ENCODE results near the gene ENTR1. TPM values are rescaled to one million over a fixed set of nuclear protein-coding genes. Genes with fewer than 3 reads are reported as not detected.
A peak's percentile ranks its signal among the peaks of the same experiment; 100 is the strongest.

Gene ENTR1
- total and polyA plus RNA-seq, 2 donors (not counting 1 experiment from before 2014, with no cell fraction given), result 77.7 to 86.3 TPM

GRCh38 chr9:136459425-136459824 is 49.0 kb upstream of the ENTR1 start:
- Histone ChIP-seq H3K4me3 (ENCODE audit: control extremely low read depth in 1 of 5, extremely low read depth in 1 of 5, insufficient read depth in 1 of 5, low read depth in 2 of 5, low read length in 4 of 5) (no peak overlapping the region), H3K27me3 (replicated peaks in 1 of 4; ENCODE audit: control extremely low read depth in 1 of 4, control insufficient read depth in 3 of 4, insufficient read depth in 4 of 4, low read length in 3 of 4) (no peaks in the 10 kb centered on the region), H3K9ac (ENCODE audit: low read length) (no peak overlapping the region), H3K4me2 (replicated peaks; ENCODE audit: low read depth, low read length, poor library complexity, severe bottlenecking) (no peak overlapping the region), H3K79me2 (ENCODE audit: control insufficient read depth, insufficient read depth, low read length) (peaks cover 38% of the 10 kb centered on the region), H3K4me1 (ENCODE audit: control insufficient read depth in 2 of 2, insufficient read depth in 2 of 2, low read length in 2 of 2) (no peaks in the 10 kb centered on the region), H2AFZ (ENCODE audit: insufficient read depth, low read depth, low read length, poor library complexity, severe bottlenecking) (no peak overlapping the region), H3K9me3 (ENCODE audit: control extremely low read depth in 1 of 3, control insufficient read depth in 2 of 3, insufficient read depth in 1 of 3, low read length in 2 of 3) (no peaks in the 10 kb centered on the region), H3K36me3 (replicated peaks in 1 of 2; ENCODE audit: control extremely low read depth in 1 of 2, control insufficient read depth in 1 of 2, extremely low read depth in 1 of 2, insufficient read depth in 2 of 2, low read length in 1 of 2) (peaks cover 2 to 86% of the 10 kb centered on the region in 2 experiments), H4K20me1 (ENCODE audit: control insufficient read depth, insufficient read depth, low read length, poor library complexity, severe bottlenecking) (peaks cover 23% of the 10 kb centered on the region), H3K27ac (ENCODE audit: low read length in 2 of 2) (no peak overlapping the region)
- no peaks in the 10 kb centered on the region for H3K4me1 Mint-ChIP-seq
- DNase-seq (no peak), ATAC-seq (ENCODE audit: low read depth) (no peak)
- CTCF ChIA-PET, result no interaction called here
- TF ChIP-seq CTCF (IDR thresholded peaks at IDR 0.05) (no peak), EZH2 (IDR thresholded peaks at IDR 0.05; ENCODE audit: borderline replicate concordance, insufficient read depth, low read depth, low read length, poor library complexity, severe bottlenecking) (no peak)
- H3K9me3 Mint-ChIP-seq (ENCODE audit: insufficient read depth), result no peaks in the 10 kb centered on the region
- no peak overlapping the region for H3K4me3 Mint-ChIP-seq
- H3K27me3 Mint-ChIP-seq, result no peaks in the 10 kb centered on the region
- POLR2A ChIA-PET, result no interaction called here
- H3K27ac Mint-ChIP-seq, result no peak overlapping the region
- intact Hi-C loops (cut with micrococcal nuclease), result no loop called here
- WGBS (ENCODE audit: insufficient coverage), result 97% methylated on average over 28 of the region's 28 CpGs

GRCh38 chr9:136457326-136457725 is 46.9 kb upstream of the ENTR1 start:
- ChIA-PET CTCF (no interaction called here), POLR2A (no interaction called here)
- no peak for DNase-seq
- TF ChIP-seq EZH2 (IDR thresholded peaks at IDR 0.05; ENCODE audit: borderline replicate concordance, insufficient read depth, low read depth, low read length, poor library complexity, severe bottlenecking) (no peak), CTCF (IDR thresholded peaks at IDR 0.05) (no peak)
- no peak for ATAC-seq (ENCODE audit: low read depth)
- Mint-ChIP-seq H3K4me1 (no peaks in the 10 kb centered on the region), H3K4me3 (no peak overlapping the region), H3K27ac (peak overlapping the region; percentile 32), H3K27me3 (no peaks in the 10 kb centered on the region), H3K9me3 (ENCODE audit: insufficient read depth) (no peaks in the 10 kb centered on the region)
- intact Hi-C loops (cut with micrococcal nuclease), result no loop called here
- Histone ChIP-seq H3K4me1 (ENCODE audit: control insufficient read depth in 2 of 2, insufficient read depth in 2 of 2, low read length in 2 of 2) (no peaks in the 10 kb centered on the region), H3K27ac (ENCODE audit: low read length in 2 of 2) (no peak overlapping the region), H2AFZ (ENCODE audit: insufficient read depth, low read depth, low read length, poor library complexity, severe bottlenecking) (no peak overlapping the region), H3K4me2 (replicated peaks; ENCODE audit: low read depth, low read length, poor library complexity, severe bottlenecking) (no peak overlapping the region), H3K9me3 (ENCODE audit: control extremely low read depth in 1 of 3, control insufficient read depth in 2 of 3, insufficient read depth in 1 of 3, low read length in 2 of 3) (no peaks in the 10 kb centered on the region), H4K20me1 (ENCODE audit: control insufficient read depth, insufficient read depth, low read length, poor library complexity, severe bottlenecking) (peaks cover 7% of the 10 kb centered on the region), H3K4me3 (ENCODE audit: control extremely low read depth in 1 of 5, extremely low read depth in 1 of 5, insufficient read depth in 1 of 5, low read depth in 2 of 5, low read length in 4 of 5) (no peak overlapping the region), H3K36me3 (replicated peaks in 1 of 2; ENCODE audit: control extremely low read depth in 1 of 2, control insufficient read depth in 1 of 2, extremely low read depth in 1 of 2, insufficient read depth in 2 of 2, low read length in 1 of 2) (peaks cover 0 to 80% of the 10 kb centered on the region in 2 experiments), H3K9ac (ENCODE audit: low read length) (no peak overlapping the region), H3K79me2 (ENCODE audit: control insufficient read depth, insufficient read depth, low read length) (peaks cover 22% of the 10 kb centered on the region), H3K27me3 (replicated peaks in 1 of 4; ENCODE audit: control extremely low read depth in 1 of 4, control insufficient read depth in 3 of 4, insufficient read depth in 4 of 4, low read length in 3 of 4) (no peaks in the 10 kb centered on the region)
- WGBS (ENCODE audit: insufficient coverage), result 99% methylated on average over 24 of the region's 24 CpGs

Data from B cell (primary cell).